HG03159 (cell line): Measurements from ENCODE around the gene PLA2G3.
"Not testable (repeated sequence)": the region's sequence is repeated elsewhere in the genome, so short reads cannot be mapped to it uniquely, and the experiment has no call there.

Experiments
- ATAC-seq: cut with Tn5 transposase; IDR thresholded peaks from one replicate; pipeline ENCODE4 v1.9.1; 2021; ENCODE audit warnings: mild to moderate bottlenecking, moderate library complexity; ENCODE audit not compliant: unreplicated experiment

Gene PLA2G3

GRCh38 chr22:31102441-31103081 lies 37.7 kb downstream of the PLA2G3 start:
- no peak for ATAC-seq

GRCh38 chr22:31100762-31101525 lies 39.4 kb downstream of the PLA2G3 start:
- no peak for ATAC-seq

GRCh38 chr22:31099841-31100761 lies 40.2 kb downstream of the PLA2G3 start:
- no peak for ATAC-seq

DNA sequence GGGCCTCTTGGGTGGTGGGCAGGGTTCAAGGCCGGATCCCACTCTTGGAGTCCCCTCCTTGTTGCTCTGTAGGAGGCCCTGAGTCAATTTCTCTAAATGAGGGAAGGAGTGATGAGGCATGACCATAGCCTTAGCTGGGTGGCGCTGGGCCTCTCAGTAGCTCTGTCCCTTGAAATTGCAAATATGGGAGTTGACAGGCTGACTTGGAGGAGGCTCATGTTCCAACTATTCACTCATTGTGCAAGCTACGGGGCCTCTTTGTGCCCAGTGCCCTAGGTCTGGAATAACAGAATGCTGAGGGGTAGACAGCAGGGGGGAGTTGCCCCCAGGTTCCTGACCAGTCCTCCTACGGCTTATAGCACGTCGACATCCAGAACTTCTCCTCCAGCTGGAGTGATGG lies 40.9 kb downstream of the PLA2G3 start:
- no peak for ATAC-seq

GRCh38 chr22:31098632-31099110 lies 41.6 kb downstream of the PLA2G3 start:
- no peak for ATAC-seq

DNA sequence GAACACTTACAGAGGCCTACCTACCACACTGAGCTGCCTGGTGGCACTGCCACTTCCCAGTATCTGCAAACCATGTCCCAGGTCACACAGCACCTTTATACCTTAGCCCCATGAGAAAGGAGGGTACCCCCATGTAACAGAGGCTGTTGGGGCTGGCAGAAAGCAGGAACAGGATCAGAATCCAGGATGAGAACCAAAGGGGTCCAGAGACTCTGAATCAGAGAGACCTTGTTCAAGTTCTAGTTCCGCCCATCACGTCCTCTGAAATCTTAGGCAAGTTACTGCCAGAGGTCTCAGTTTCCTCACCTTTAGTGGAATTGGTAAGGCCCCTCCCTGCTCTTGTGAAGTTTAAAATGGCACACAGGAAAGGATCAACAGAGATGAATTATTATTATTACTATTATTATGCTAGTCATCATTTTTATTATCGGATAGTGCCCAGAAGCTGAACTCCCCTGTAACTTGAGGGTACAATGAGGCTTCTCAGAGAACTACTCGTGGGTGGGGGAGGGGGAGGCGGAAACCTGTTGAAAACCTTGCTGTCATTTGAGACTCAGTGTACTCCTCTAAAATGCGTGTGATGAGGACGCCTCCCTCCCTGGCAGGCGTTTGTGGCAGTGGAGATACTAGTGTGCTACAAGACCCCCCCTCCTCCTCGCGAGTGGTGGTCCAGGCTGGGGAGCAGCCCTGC lies 42.2 kb downstream of the PLA2G3 start:
- ATAC-seq: no peak

DNA sequence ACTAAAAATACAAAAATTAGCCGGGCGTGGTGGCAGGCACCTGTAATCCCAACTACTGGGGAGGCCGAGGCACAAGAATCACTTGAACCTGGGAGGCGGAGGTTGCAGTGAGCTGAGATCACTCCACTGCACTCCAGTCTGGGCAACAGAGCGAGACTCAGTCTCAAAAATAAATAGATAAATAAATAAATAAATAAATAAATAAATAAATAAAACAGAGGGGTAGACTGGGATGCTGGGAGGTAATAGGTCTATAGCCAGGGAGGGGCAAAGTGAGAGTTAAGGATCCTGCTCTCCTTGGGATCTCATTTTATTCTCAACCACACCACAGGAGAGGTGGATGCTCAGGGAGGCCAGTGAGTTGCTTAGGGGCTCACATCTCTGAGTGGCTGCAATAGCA lies 42.8 kb downstream of the PLA2G3 start:
- ATAC-seq: not testable (repeated sequence)

GRCh38 chr22:31096657-31097279 lies 43.5 kb downstream of the PLA2G3 start:
- no peak for ATAC-seq

- ATAC-seq: no peak
These were observed 44.6 kb downstream of the PLA2G3 start for GRCh38 chr22:31095637-31096249.

GRCh38 chr22:31094741-31095140 lies 45.6 kb downstream of the PLA2G3 start:
- ATAC-seq: no peak

DNA sequence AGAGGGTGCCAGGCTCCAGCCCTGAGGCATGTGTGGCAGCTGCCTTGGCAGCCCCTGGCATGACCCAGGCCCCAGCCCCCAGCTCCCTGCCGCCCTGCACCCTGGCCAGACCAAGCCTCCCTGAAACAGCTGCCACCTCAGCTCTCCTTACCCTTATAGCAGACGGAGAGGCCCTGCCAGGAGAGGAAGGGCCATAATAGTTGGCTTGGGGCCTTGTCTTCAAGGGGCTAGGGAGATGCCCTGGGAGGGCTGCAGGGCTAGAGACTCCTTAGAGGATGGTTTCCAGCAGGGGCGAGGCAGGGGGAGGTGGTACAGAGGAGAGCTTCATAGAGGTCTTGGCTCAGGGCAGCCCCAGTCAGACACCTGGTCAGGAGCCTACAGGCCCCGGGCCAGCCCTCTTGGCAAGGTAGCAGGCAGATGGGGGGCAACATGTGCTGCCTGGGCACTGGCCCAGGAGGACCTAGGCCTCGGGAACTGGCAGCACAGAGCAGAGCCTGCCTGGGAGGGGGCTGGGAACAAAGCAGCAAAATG lies 46.2 kb downstream of the PLA2G3 start:
- no peak for ATAC-seq

GRCh38 chr22:31093086-31093850 lies 47.0 kb downstream of the PLA2G3 start:
- no peak for ATAC-seq

- no peak for ATAC-seq
These were observed 48.1 kb downstream of the PLA2G3 start for GRCh38 chr22:31092161-31092560.

- no peak for ATAC-seq
These were observed 49.0 kb downstream of the PLA2G3 start for GRCh38 chr22:31091106-31091975.

- ATAC-seq: no peak
These were observed 49.9 kb downstream of the PLA2G3 start for GRCh38 chr22:31090217-31091085.

DNA sequence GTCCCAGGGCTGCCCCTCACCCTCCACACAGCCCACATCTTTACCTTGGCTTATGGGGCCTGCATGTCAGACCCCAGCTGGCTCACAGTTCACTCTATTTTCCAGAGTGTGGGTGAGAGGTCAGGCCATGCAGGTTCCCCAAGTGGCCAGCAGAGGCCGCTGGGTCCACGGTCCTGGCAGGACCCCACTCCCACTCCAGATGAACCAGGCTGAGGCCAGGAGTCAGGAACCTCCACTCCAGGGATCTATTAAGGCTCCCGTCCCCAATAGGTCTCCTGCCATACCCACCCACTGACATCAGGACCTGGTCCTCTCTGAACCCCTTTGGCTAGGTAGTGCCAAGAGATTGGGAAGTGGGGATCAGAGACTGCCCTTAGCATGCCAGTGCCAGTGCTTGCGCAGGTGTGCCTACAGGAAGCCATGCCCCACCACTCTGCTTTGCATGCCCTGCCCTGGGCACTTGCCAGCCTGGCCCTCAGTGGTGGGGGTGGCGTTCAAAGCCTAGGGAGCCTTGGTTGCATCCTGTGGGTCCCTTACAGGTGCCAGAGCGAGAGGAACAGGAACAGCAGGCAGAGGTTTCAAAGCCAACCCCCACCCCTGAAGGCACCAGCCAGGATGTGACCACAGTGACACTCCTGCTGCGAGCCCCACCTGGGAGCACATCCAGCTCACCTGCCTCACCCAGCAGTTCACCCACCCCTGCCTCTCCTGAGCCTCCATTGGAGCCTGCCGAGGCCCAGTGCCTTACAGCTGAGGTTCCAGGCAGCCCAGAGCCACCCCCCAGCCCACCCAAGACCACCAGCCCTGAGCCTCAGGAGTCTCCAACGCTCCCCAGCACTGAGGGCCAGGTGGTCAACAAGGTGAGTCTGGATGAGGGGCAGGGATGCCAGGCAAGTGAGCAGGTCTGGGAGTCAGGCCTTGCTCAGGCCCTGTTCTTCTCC lies 50.9 kb downstream of the PLA2G3 start:
- no peak for ATAC-seq
